Measurements from ENCODE around the gene BDKRB2. TPM values are rescaled to one million over a fixed set of nuclear protein-coding genes. Genes with fewer than 3 reads are reported as not detected.
A peak's percentile ranks its signal among the peaks of the same experiment; 100 is the strongest.

The BDKRB2 gene
- total RNA-seq, 1 experiment from 2014 or later = 0.15 TPM

DNA sequence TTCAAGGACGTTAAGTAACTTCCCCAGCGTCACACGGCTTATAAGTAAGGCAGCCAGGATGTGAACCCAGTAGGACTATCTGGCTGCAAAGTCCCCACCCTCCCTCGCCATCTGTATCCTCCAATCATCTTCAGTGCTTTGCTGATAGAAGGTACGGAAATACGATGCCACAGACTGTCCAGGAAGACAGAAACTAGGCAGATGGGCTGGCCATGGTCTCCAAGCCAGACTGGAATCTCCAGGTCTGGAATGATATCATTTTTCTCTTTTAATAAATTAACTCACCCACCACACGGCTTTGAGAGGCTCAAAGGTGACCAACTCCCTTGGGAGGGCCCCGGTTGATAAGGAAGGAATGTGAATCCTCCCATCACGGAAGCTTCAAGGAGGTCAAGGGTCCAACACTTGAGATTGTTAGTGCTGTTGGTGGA lies 35.1 kb downstream of the BDKRB2 start:
- Histone ChIP-seq H3K9me3 (ENCODE audit: control insufficient read depth, low read depth, low read length) (no peaks in the 10 kb centered on the region), H2AK5ac (ENCODE audit: insufficient read length, low read length) (no peak overlapping the region), H3K9ac (ENCODE audit: extremely low read depth, insufficient read length, low read length) (no peak overlapping the region), H2BK5ac (ENCODE audit: insufficient read length, low read length) (no peak overlapping the region), H3K56ac (ENCODE audit: insufficient read length, low read depth, low read length) (no peak overlapping the region), H3K79me2 (ENCODE audit: insufficient read depth, low read length) (no peaks in the 10 kb centered on the region), H4K8ac (replicated peaks; ENCODE audit: insufficient read length, low read depth, low read length) (no peak overlapping the region), H3K4me1 (ENCODE audit: insufficient read depth, low read length) (peaks cover 6% of the 10 kb centered on the region), H4K91ac (ENCODE audit: insufficient read length, low read depth, low read length) (no peak overlapping the region), H3K18ac (ENCODE audit: insufficient read length, low read depth, low read length) (no peak overlapping the region), H3K79me1 (ENCODE audit: insufficient read depth, low read depth, low read length, poor library complexity, severe bottlenecking) (no peaks in the 10 kb centered on the region), H4K5ac (ENCODE audit: insufficient read length, low read depth, low read length) (no peak overlapping the region), H2BK15ac (ENCODE audit: low read depth, low read length) (no peak overlapping the region), H3K4ac (ENCODE audit: low read depth, low read length) (no peak overlapping the region), H2BK120ac (ENCODE audit: low read depth, low read length, poor library complexity, severe bottlenecking) (no peak overlapping the region), H2BK20ac (ENCODE audit: low read depth, low read length, poor library complexity, severe bottlenecking) (no peak overlapping the region), H3K23me2 (ENCODE audit: insufficient read length, low read depth, low read length, poor library complexity, severe bottlenecking) (no peaks in the 10 kb centered on the region), H3K23ac (ENCODE audit: insufficient read length, low read depth, low read length) (no peak overlapping the region), H3K4me2 (ENCODE audit: insufficient read depth, insufficient read length, low read length) (no peak overlapping the region), H2AFZ (ENCODE audit: low read length) (no peak overlapping the region), H4K20me1 (ENCODE audit: control insufficient read depth, insufficient read depth, insufficient read length) (no peaks in the 10 kb centered on the region), H3K14ac (ENCODE audit: insufficient read depth, low read length) (no peak overlapping the region), H3K27ac (ENCODE audit: insufficient read length, low read depth, low read length) (no peak overlapping the region), H2BK12ac (ENCODE audit: insufficient read length, low read depth, low read length) (no peak overlapping the region), H3T11ph (ENCODE audit: low read length) (no peak overlapping the region), H3K27me3 (ENCODE audit: insufficient read depth, low read length) (no peaks in the 10 kb centered on the region)
- no peak for DNase-seq
- Mint-ChIP-seq H3K27ac (peak overlapping the region in 1 of 3 experiments; percentile 80; a peak in 1 of 7 replicates), H3K4me3 (no peak overlapping the region), H3K9me3 (peaks cover 8 to 10% of the 10 kb centered on the region in 2 experiments; a peak in 4 of 5 replicates), H3K4me1 (peaks cover 7 to 8% of the 10 kb centered on the region in 2 experiments), H3K36me3 (ENCODE audit: insufficient read depth in 1 of 3, low read depth in 3 of 3) (no peaks in the 10 kb centered on the region), H3K27me3 (ENCODE audit: low read depth) (peaks cover 6% of the 10 kb centered on the region)
- WGBS (ENCODE audit: extremely low coverage, insufficient read length, low lambda C conversion rate) = no CpG with 5 or more reads among the region's 9 CpGs
- TF ChIP-seq, protein P1, sequence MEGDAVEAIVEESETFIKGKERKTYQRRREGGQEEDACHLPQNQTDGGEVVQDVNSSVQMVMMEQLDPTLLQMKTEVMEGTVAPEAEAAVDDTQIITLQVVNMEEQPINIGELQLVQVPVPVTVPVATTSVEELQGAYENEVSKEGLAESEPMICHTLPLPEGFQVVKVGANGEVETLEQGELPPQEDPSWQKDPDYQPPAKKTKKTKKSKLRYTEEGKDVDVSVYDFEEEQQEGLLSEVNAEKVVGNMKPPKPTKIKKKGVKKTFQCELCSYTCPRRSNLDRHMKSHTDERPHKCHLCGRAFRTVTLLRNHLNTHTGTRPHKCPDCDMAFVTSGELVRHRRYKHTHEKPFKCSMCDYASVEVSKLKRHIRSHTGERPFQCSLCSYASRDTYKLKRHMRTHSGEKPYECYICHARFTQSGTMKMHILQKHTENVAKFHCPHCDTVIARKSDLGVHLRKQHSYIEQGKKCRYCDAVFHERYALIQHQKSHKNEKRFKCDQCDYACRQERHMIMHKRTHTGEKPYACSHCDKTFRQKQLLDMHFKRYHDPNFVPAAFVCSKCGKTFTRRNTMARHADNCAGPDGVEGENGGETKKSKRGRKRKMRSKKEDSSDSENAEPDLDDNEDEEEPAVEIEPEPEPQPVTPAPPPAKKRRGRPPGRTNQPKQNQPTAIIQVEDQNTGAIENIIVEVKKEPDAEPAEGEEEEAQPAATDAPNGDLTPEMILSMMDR (conservative IDR thresholded peaks at IDR 0.05) = no peak
